Activated T-helper 2 cell treated with anti-CD3 and anti-CD28 coated beads, Interferon-gamma antibody, Interleukin-2, Interleukin-4, amounts not matched to agents 10 μg/mL and 5 μg/mL and 100 μg/mL, durations not matched to agents 14 hours and 24 hours and 36 hours (primary cell): ENCODE measurements around the gene SLC12A3. TPM values are rescaled to one million over a fixed set of nuclear protein-coding genes. Genes with fewer than 3 reads are reported as not detected.
"Not testable (repeated sequence)": the region's sequence is repeated elsewhere in the genome, so short reads cannot be mapped to it uniquely, and the experiment has no call there.

Experiments used
- DNase-seq: peaks from one replicate; pipeline ENCODE4 v3.0.0; 2021; ENCODE audit warnings: low spot score
- H3K27ac Mint-ChIP-seq: one replicate; pipeline ENCODE4 v1.8.0; 2021; ENCODE audit warnings: mixed read lengths
- H3K27me3 Mint-ChIP-seq: one replicate; pipeline ENCODE4 v1.8.0; 2021; ENCODE audit warnings: low read depth, mixed read lengths
- H3K36me3 Mint-ChIP-seq: one replicate; pipeline ENCODE4 v1.8.0; 2021; ENCODE audit warnings: low read depth, mixed read lengths
- H3K4me1 Mint-ChIP-seq: one replicate; pipeline ENCODE4 v1.8.0; 2021; ENCODE audit warnings: low read depth, mixed read lengths
- H3K4me3 Mint-ChIP-seq: one replicate; pipeline ENCODE4 v1.8.0; 2021; ENCODE audit warnings: low read depth, mild to moderate bottlenecking, moderate library complexity, mixed read lengths
- H3K9me3 Mint-ChIP-seq: one replicate; pipeline ENCODE4 v1.8.0; 2021; ENCODE audit warnings: mixed read lengths
- intact Hi-C: fragments of 100-400 bp; cut with micrococcal nuclease; formaldehyde crosslinking; loops from one replicate; pipeline ENCODE4 v1.15.1; 2023
- total RNA-seq: library from RNA; stranded (reverse); gene quantifications from 2 replicates; pipeline ENCODE4 v1.2.3, GENCODE V29; 2022

The SLC12A3 gene
- total RNA-seq, 1 donor from 2014 or later, result not detected

GRCh38 chr16:56865394-56866062, 521 bp downstream of the SLC12A3 start:
- Mint-ChIP-seq H3K4me3 (no peak overlapping the region), H3K27me3 (no peaks in the 10 kb centered on the region), H3K36me3 (no peaks in the 10 kb centered on the region), H3K4me1 (peaks cover 30% of the 10 kb centered on the region), H3K9me3 (no peaks in the 10 kb centered on the region), H3K27ac (no peak overlapping the region)
- DNase-seq, result no peak
- intact Hi-C loops, result no loop called here

- Mint-ChIP-seq H3K36me3 (no peaks in the 10 kb centered on the region), H3K4me3 (no peak overlapping the region), H3K4me1 (peaks cover 15% of the 10 kb centered on the region), H3K27ac (no peak overlapping the region), H3K9me3 (no peaks in the 10 kb centered on the region), H3K27me3 (no peaks in the 10 kb centered on the region)
- DNase-seq, result no peak
- intact Hi-C loops, result loop anchor here (1.0 kb wide), 1 partner anchor 84 kb away; no protein-coding TSS in a partner anchor
These were observed 2.2 kb downstream of the SLC12A3 start for GRCh38 chr16:56866955-56867830.

GRCh38 chr16:56868175-56868574, 3.2 kb downstream of the SLC12A3 start:
- intact Hi-C loops, result no loop called here
- H3K9me3 Mint-ChIP-seq, result no peaks in the 10 kb centered on the region
- no peaks in the 10 kb centered on the region for H3K36me3 Mint-ChIP-seq
- H3K27me3 Mint-ChIP-seq, result no peaks in the 10 kb centered on the region
- no peak for DNase-seq
- H3K27ac Mint-ChIP-seq, result no peak overlapping the region
- H3K4me1 Mint-ChIP-seq, result peaks cover 5% of the 10 kb centered on the region
- no peak overlapping the region for H3K4me3 Mint-ChIP-seq

GRCh38 chr16:56868766-56869165, 3.8 kb downstream of the SLC12A3 start:
- H3K4me1 Mint-ChIP-seq, H3K9me3 Mint-ChIP-seq, H3K27me3 Mint-ChIP-seq, DNase-seq, intact Hi-C loops, H3K27ac Mint-ChIP-seq, H3K4me3 Mint-ChIP-seq, H3K36me3 Mint-ChIP-seq: not testable (repeated sequence)

- H3K27me3 Mint-ChIP-seq, result no peaks in the 10 kb centered on the region
- H3K36me3 Mint-ChIP-seq, result no peaks in the 10 kb centered on the region
- peaks cover 5% of the 10 kb centered on the region for H3K4me1 Mint-ChIP-seq
- no peak overlapping the region for H3K4me3 Mint-ChIP-seq
- no peak for DNase-seq
- intact Hi-C loops, result no loop called here
- no peak overlapping the region for H3K27ac Mint-ChIP-seq
- no peaks in the 10 kb centered on the region for H3K9me3 Mint-ChIP-seq
These were observed 4.7 kb downstream of the SLC12A3 start for GRCh38 chr16:56869513-56870275.

GRCh38 chr16:56870276-56870888, 5.4 kb downstream of the SLC12A3 start:
- no peaks in the 10 kb centered on the region for H3K27me3 Mint-ChIP-seq
- DNase-seq, result no peak
- peaks cover 5% of the 10 kb centered on the region for H3K4me1 Mint-ChIP-seq
- H3K4me3 Mint-ChIP-seq, result no peak overlapping the region
- H3K36me3 Mint-ChIP-seq, result no peaks in the 10 kb centered on the region
- no peaks in the 10 kb centered on the region for H3K9me3 Mint-ChIP-seq
- no peak overlapping the region for H3K27ac Mint-ChIP-seq
- intact Hi-C loops, result no loop called here

- no peaks in the 10 kb centered on the region for H3K27me3 Mint-ChIP-seq
- H3K4me1 Mint-ChIP-seq, result peaks cover 5% of the 10 kb centered on the region
- no peak overlapping the region for H3K27ac Mint-ChIP-seq
- no peak for DNase-seq
- H3K9me3 Mint-ChIP-seq, result no peaks in the 10 kb centered on the region
- H3K36me3 Mint-ChIP-seq, result no peaks in the 10 kb centered on the region
- intact Hi-C loops, result no loop called here
- no peak overlapping the region for H3K4me3 Mint-ChIP-seq
These were observed 6.2 kb downstream of the SLC12A3 start for GRCh38 chr16:56871172-56871593.

GRCh38 chr16:56872863-56873391, 7.9 kb downstream of the SLC12A3 start:
- DNase-seq, result no peak
- Mint-ChIP-seq H3K4me1 (no peaks in the 10 kb centered on the region), H3K9me3 (no peaks in the 10 kb centered on the region), H3K4me3 (no peak overlapping the region), H3K27ac (no peak overlapping the region), H3K36me3 (no peaks in the 10 kb centered on the region), H3K27me3 (no peaks in the 10 kb centered on the region)
- intact Hi-C loops, result no loop called here

- DNase-seq, result no peak
- Mint-ChIP-seq H3K27ac (no peak overlapping the region), H3K36me3 (no peaks in the 10 kb centered on the region), H3K9me3 (no peaks in the 10 kb centered on the region), H3K4me1 (no peaks in the 10 kb centered on the region), H3K27me3 (no peaks in the 10 kb centered on the region), H3K4me3 (no peak overlapping the region)
- intact Hi-C loops, result no loop called here
These were observed 9.8 kb downstream of the SLC12A3 start for GRCh38 chr16:56874800-56875199.

GRCh38 chr16:56876048-56876447, 11.0 kb downstream of the SLC12A3 start:
- Mint-ChIP-seq H3K27me3 (no peaks in the 10 kb centered on the region), H3K4me3 (no peak overlapping the region), H3K4me1 (no peaks in the 10 kb centered on the region), H3K27ac (no peak overlapping the region), H3K36me3 (no peaks in the 10 kb centered on the region), H3K9me3 (no peaks in the 10 kb centered on the region)
- intact Hi-C loops, result no loop called here
- no peak for DNase-seq

GRCh38 chr16:56877486-56878182, 12.6 kb downstream of the SLC12A3 start:
- no peak overlapping the region for H3K4me3 Mint-ChIP-seq
- no peak for DNase-seq
- no peaks in the 10 kb centered on the region for H3K27me3 Mint-ChIP-seq
- H3K9me3 Mint-ChIP-seq, result no peaks in the 10 kb centered on the region
- no peak overlapping the region for H3K27ac Mint-ChIP-seq
- H3K4me1 Mint-ChIP-seq, result no peaks in the 10 kb centered on the region
- intact Hi-C loops, result no loop called here
- H3K36me3 Mint-ChIP-seq, result no peaks in the 10 kb centered on the region

- intact Hi-C loops, result no loop called here
- DNase-seq, result no peak
- H3K27ac Mint-ChIP-seq, result no peak overlapping the region
These were observed 13.4 kb downstream of the SLC12A3 start for GRCh38 chr16:56878282-56878854.

More at GRCh38 chr16:56878282-56878854, 13.4 kb downstream of the SLC12A3 start:
- no peaks in the 10 kb centered on the region for H3K27me3 Mint-ChIP-seq
- H3K36me3 Mint-ChIP-seq, result no peaks in the 10 kb centered on the region
- H3K9me3 Mint-ChIP-seq, result no peaks in the 10 kb centered on the region
- no peaks in the 10 kb centered on the region for H3K4me1 Mint-ChIP-seq
- no peak overlapping the region for H3K4me3 Mint-ChIP-seq
